Fibroblast of skin of back (primary cell): ENCODE data around the gene ADCY1.

Source experiments
- DNase-seq: peaks from one replicate; pipeline ENCODE4 v3.0.0-alpha.2; 2013

ADCY1 gene

GRCh38 chr7:45653209-45653907 lies 79.2 kb downstream of the ADCY1 start:
- no peak for DNase-seq

GRCh38 chr7:45654341-45654740 lies 80.2 kb downstream of the ADCY1 start:
- DNase-seq: no peak

- DNase-seq: no peak
Observed at GRCh38 chr7:45655539-45655938, 81.4 kb downstream of the ADCY1 start.

- no peak for DNase-seq
Observed at GRCh38 chr7:45656431-45656830, 82.3 kb downstream of the ADCY1 start.

GRCh38 chr7:45657136-45657889 lies 83.1 kb downstream of the ADCY1 start:
- no peak for DNase-seq

GRCh38 chr7:45657890-45658715 lies 83.9 kb downstream of the ADCY1 start:
- DNase-seq: no peak

- DNase-seq: no peak
Observed at GRCh38 chr7:45658716-45659495, 84.7 kb downstream of the ADCY1 start.

- DNase-seq: no peak
Observed at GRCh38 chr7:45659496-45660139, 85.5 kb downstream of the ADCY1 start.

GRCh38 chr7:45660201-45660900 lies 86.2 kb downstream of the ADCY1 start:
- no peak for DNase-seq

- DNase-seq: no peak
Observed at GRCh38 chr7:45660901-45661211, 86.7 kb downstream of the ADCY1 start.

- DNase-seq: no peak
Observed at GRCh38 chr7:45661302-45661995, 87.3 kb downstream of the ADCY1 start.

- no peak for DNase-seq
Observed at GRCh38 chr7:45662018-45662417, 87.8 kb downstream of the ADCY1 start.

GRCh38 chr7:45662540-45663166 lies 88.5 kb downstream of the ADCY1 start:
- no peak for DNase-seq

- DNase-seq: peak; percentile 13
Observed at GRCh38 chr7:45663167-45663921, 89.2 kb downstream of the ADCY1 start.

- DNase-seq: no peak
Observed at GRCh38 chr7:45663965-45664633, 89.9 kb downstream of the ADCY1 start.

- DNase-seq: no peak
Observed at GRCh38 chr7:45665172-45665571, 91.0 kb downstream of the ADCY1 start.

- no peak for DNase-seq
Observed at GRCh38 chr7:45670227-45670626, 96.1 kb downstream of the ADCY1 start.

- no peak for DNase-seq
Observed at GRCh38 chr7:45670717-45671116, 96.5 kb downstream of the ADCY1 start.

- no peak for DNase-seq
Observed at GRCh38 chr7:45677311-45677900, 103.2 kb downstream of the ADCY1 start.
